GM23338 (cell line): ENCODE data around the gene ADGRL3. TPM values are rescaled to one million over a fixed set of nuclear protein-coding genes. Genes with fewer than 3 reads are reported as not detected.

Experiments used
- ATAC-seq: fragments of 200-7000 bp; cut with Tn5 transposase; 3 replicates; pipeline ENCODE4 v1.9.1; 2020
- DNase-seq: peaks from one replicate; pipeline ENCODE4 v3.0.0-alpha.2; 2015; ENCODE audit warnings: low spot score
- H2AFZ ChIP-seq: fragments of 200-600 bp; sonication (generic); 2 replicates; pipeline ENCODE4 v1.8.0; 2016; ENCODE audit warnings: antibody characterized with exemption, mild to moderate bottlenecking, moderate library complexity
- H3F3A ChIP-seq: fragments of 200-600 bp; sonication (generic); replicated peaks from 2 replicates; pipeline ENCODE4 v1.8.0; 2017; ENCODE audit warnings: antibody characterized with exemption, mixed run types, low read depth
- H3K27ac ChIP-seq: fragments of 200-600 bp; sonication (generic); 2 replicates; pipeline ENCODE4 v1.6.1; 2016; ENCODE audit warnings: low read depth
- H3K27me3 ChIP-seq: fragments of 200-600 bp; sonication (generic); 2 replicates; pipeline ENCODE4 v1.8.0; 2016; ENCODE audit warnings: mild to moderate bottlenecking, mixed run types, moderate library complexity; ENCODE audit not compliant: insufficient read depth
- H3K36me3 ChIP-seq: fragments of 200-600 bp; sonication (generic); 2 replicates; pipeline ENCODE4 v1.8.0; 2016; ENCODE audit warnings: mild to moderate bottlenecking; ENCODE audit not compliant: insufficient read depth
- H3K4me1 ChIP-seq: fragments of 200-600 bp; sonication (generic); 2 replicates; pipeline ENCODE4 v1.8.0; 2016; ENCODE audit warnings: mild to moderate bottlenecking, moderate library complexity; ENCODE audit not compliant: insufficient read depth
- H3K4me2 ChIP-seq: fragments of 200-600 bp; sonication (generic); 2 replicates; pipeline ENCODE4 v1.7.1; 2017; ENCODE audit warnings: mixed run types
- H3K4me3 ChIP-seq: fragments of 200-600 bp; sonication (generic); 2 replicates; pipeline ENCODE4 v1.6.1; 2016; ENCODE audit warnings: mixed run types
- H3K79me2 ChIP-seq: fragments of 200-600 bp; sonication (generic); replicated peaks from 2 replicates; pipeline ENCODE4 v1.8.0; 2017; ENCODE audit warnings: mild to moderate bottlenecking; ENCODE audit not compliant: insufficient read depth
- H3K9me2 ChIP-seq: fragments of 200-600 bp; sonication (generic); 2 replicates; pipeline ENCODE4 v1.8.0; 2017; ENCODE audit not compliant: insufficient read depth
- H4K20me1 ChIP-seq: fragments of 200-600 bp; sonication (generic); replicated peaks from 2 replicates; pipeline ENCODE4 v1.8.0; 2017; ENCODE audit warnings: mild to moderate bottlenecking; ENCODE audit not compliant: insufficient read depth
- H3K27ac Mint-ChIP-seq: 2 replicates; pipeline ENCODE4 v1.8.0; 2020; ENCODE audit warnings: inconsistent platforms, mild to moderate bottlenecking, moderate library complexity, mixed read lengths
- H3K27me3 Mint-ChIP-seq: 3 replicates; pipeline ENCODE4 v1.8.0; 2022; ENCODE audit warnings: low read depth, mild to moderate bottlenecking, moderate library complexity, mixed read lengths, inconsistent platforms; ENCODE audit not compliant: insufficient read depth, poor library complexity
- H3K36me3 Mint-ChIP-seq: 3 replicates; pipeline ENCODE4 v1.8.0; 2021; ENCODE audit warnings: low read depth, mild to moderate bottlenecking, inconsistent platforms, moderate library complexity, mixed read lengths
- H3K4me1 Mint-ChIP-seq: 3 replicates; pipeline ENCODE4 v1.8.0; 2020; ENCODE audit warnings: mild to moderate bottlenecking, inconsistent platforms, mixed read lengths
- H3K4me3 Mint-ChIP-seq: 3 replicates; pipeline ENCODE4 v1.8.0; 2021; ENCODE audit warnings: moderate library complexity, mild to moderate bottlenecking, inconsistent platforms, mixed read lengths
- H3K9me3 Mint-ChIP-seq: 3 replicates; pipeline ENCODE4 v1.8.0; 2020; ENCODE audit warnings: moderate library complexity, mild to moderate bottlenecking, inconsistent platforms, mixed read lengths
- CREB1 ChIP-seq: fragments of 250-450 bp; sonication (Bioruptor Pico); IDR thresholded peaks from 2 replicates; pipeline ENCODE4 v1.5.0; 2020; ENCODE audit warnings: low read depth, mild to moderate bottlenecking, moderate library complexity
- CTCF ChIP-seq, 2 experiments: fragments of 200-600 bp in 1 of 2; sonication (generic) in 1 of 2; conservative IDR thresholded peaks; 2 replicates each; pipeline versions ENCODE4 v1.5.1 to v1.6.1; 2016 to 2017; ENCODE audit warnings: antibody characterized with exemption in 2 of 2, low read depth in 2 of 2, mild to moderate bottlenecking in 2 of 2, moderate library complexity in 1 of 2
- ETS1 ChIP-seq: IDR thresholded peaks from 2 replicates; pipeline ENCODE4 v1.6.1; 2016; ENCODE audit warnings: antibody characterized with exemption
- EZH2 ChIP-seq: fragments of 200-600 bp; sonication (generic); IDR thresholded peaks from one replicate; pipeline ENCODE4 v1.8.0; 2017; ENCODE audit warnings: antibody characterized with exemption, mild to moderate bottlenecking, low read depth; ENCODE audit not compliant: unreplicated experiment
- EZH2phosphoT487 ChIP-seq: fragments of 200-600 bp; sonication (generic); IDR thresholded peaks from one replicate; pipeline ENCODE4 v1.8.1; 2018; ENCODE audit warnings: antibody characterized with exemption; ENCODE audit not compliant: unreplicated experiment
- JUNB ChIP-seq: IDR thresholded peaks from one replicate; pipeline ENCODE4 v1.6.1; 2016; ENCODE audit warnings: antibody characterized with exemption; ENCODE audit not compliant: unreplicated experiment
- NANOG ChIP-seq: IDR thresholded peaks from 2 replicates; pipeline ENCODE4 v1.6.1; 2016; ENCODE audit warnings: antibody characterized with exemption, borderline replicate concordance
- POLR2AphosphoS5 ChIP-seq: IDR thresholded peaks from 2 replicates; pipeline ENCODE4 v1.6.1; 2016; ENCODE audit warnings: antibody characterized with exemption, low read depth
- REST ChIP-seq: IDR thresholded peaks from one replicate; pipeline ENCODE4 v1.6.1; 2018; ENCODE audit warnings: antibody characterized with exemption; ENCODE audit not compliant: unreplicated experiment
- STAT1 ChIP-seq: IDR thresholded peaks from one replicate; pipeline ENCODE4 v1.6.1; 2016; ENCODE audit warnings: antibody characterized with exemption; ENCODE audit not compliant: unreplicated experiment
- ZNF114 ChIP-seq: fragments of 250-450 bp; sonication (Bioruptor Pico); IDR thresholded peaks from 2 replicates; pipeline ENCODE4 v1.5.0; 2020; ENCODE audit warnings: mild to moderate bottlenecking, moderate library complexity
- ZNF331 ChIP-seq: fragments of 250-450 bp; sonication (Bioruptor Pico); IDR thresholded peaks from 2 replicates; pipeline ENCODE4 v1.5.0; 2020; ENCODE audit warnings: low read depth, mild to moderate bottlenecking, moderate library complexity
- polyA plus RNA-seq: library from polyadenylated mRNA; unstranded; fragments of >200 nt; fragmentation: Nextera tagmentation; extraction: Ambion mirVana; gene quantifications from 2 replicates; pipeline ENCODE4 v1.2.1, GENCODE V29; 2016
- total RNA-seq: library from RNA; depleted of rRNA; stranded (reverse); fragments of >200 nt; shearing (Covaris generic); gene quantifications from 2 replicates; pipeline ENCODE4 v1.2.3, GENCODE V29; 2014

The ADGRL3 gene
- total and polyA plus RNA-seq, 2 experiments from 2014 or later = 9.7 to 16.5 TPM

- TF ChIP-seq REST = no peak
- TF ChIP-seq EZH2 = no peak
- TF ChIP-seq ETS1 = no peak
- TF ChIP-seq CREB1 (CRISPR knock-in tag) = no peak
- no peak for TF ChIP-seq POLR2AphosphoS5
- TF ChIP-seq JUNB = no peak
- no peak for TF ChIP-seq EZH2phosphoT487
- no peak for TF ChIP-seq NANOG
- TF ChIP-seq CTCF (conservative IDR thresholded peaks at IDR 0.05; ENCODE audit: low read depth in 2 of 2) = no peak
- no peak for TF ChIP-seq ZNF114 (CRISPR knock-in tag)
- no peak for TF ChIP-seq STAT1
Observed at GRCh38 chr4:61556277-61556676, 356.2 kb downstream of the ADGRL3 start (continued).

GRCh38 chr4:61559396-61559795 is 359.3 kb downstream of the ADGRL3 start:
- no peaks in the 10 kb centered on the region for H3K36me3 ChIP-seq
- H3K79me2 ChIP-seq = no peaks in the 10 kb centered on the region
- no peak overlapping the region for H3K4me3 ChIP-seq
- Mint-ChIP-seq H3K36me3 (peaks cover 11% of the 10 kb centered on the region), H3K4me3 (no peak overlapping the region), H3K27ac (no peak overlapping the region), H3K9me3 (no peaks in the 10 kb centered on the region), H3K4me1 (peaks cover 23% of the 10 kb centered on the region), H3K27me3 (no peaks in the 10 kb centered on the region)
- 0 out of 2 replicates have a peak, but pooled peaks cover 14% of the 10 kb centered on the region for H3K4me1 ChIP-seq
- H3K9me2 ChIP-seq = no peaks in the 10 kb centered on the region
- H4K20me1 ChIP-seq = no peaks in the 10 kb centered on the region
- H3F3A ChIP-seq = no peaks in the 10 kb centered on the region
- no peak overlapping the region for H3K4me2 ChIP-seq
- no peak for DNase-seq
- no peak overlapping the region for H3K27ac ChIP-seq
- no peak overlapping the region for H2AFZ ChIP-seq
- ATAC-seq = no peak
- H3K27me3 ChIP-seq = no peaks in the 10 kb centered on the region
- TF ChIP-seq REST (no peak), ZNF331 (CRISPR knock-in tag) (no peak), EZH2phosphoT487 (no peak), NANOG (no peak), CTCF (conservative IDR thresholded peaks at IDR 0.05; ENCODE audit: low read depth in 2 of 2) (no peak), EZH2 (no peak), ETS1 (no peak)
